Pancreas (tissue), 10 donors: ENCODE measurements around the gene PCCA. TPM values are rescaled to one million over a fixed set of nuclear protein-coding genes. Genes with fewer than 3 reads are reported as not detected.
A peak's percentile ranks its signal among the peaks of the same experiment; 100 is the strongest.

ENCODE experiments used
- ATAC-seq, 4 donors: fragments of 200-7000 bp; cut with Tn5 transposase; one replicate each; pipeline versions ENCODE4 v1.8.0 to v1.9.1; 2020; ENCODE audit warnings: mild to moderate bottlenecking in 4 of 4, moderate library complexity in 4 of 4
- DNase-seq, 6 donors: peaks; one replicate each; pipeline ENCODE4 v3.0.0-alpha.2; 2020
- FAIRE-seq: peaks from 2 replicates; lab custom pipeline; 2012; peaks lifted over from hg19 to GRCh38; lab: Jason Lieb, UNC
- H3K27ac ChIP-seq, 4 donors: fragments of 200-600 bp; sonication (generic); 1 replicate in 3 of 4; 2 replicates in 1 of 4; pipeline versions ENCODE4 v1.5.0 to v1.8.0; 2020
- H3K27me3 ChIP-seq, 4 donors: fragments of 200-600 bp; one replicate each; pipeline ENCODE4 v1.8.0; 2021
- H3K36me3 ChIP-seq, 3 donors: fragments of 200-600 bp; sonication (generic) in 1 of 3; one replicate each; pipeline versions ENCODE4 v1.5.0 to v1.8.0; 2020 to 2021
- H3K4me1 ChIP-seq, 3 donors: fragments of 200-600 bp; one replicate each; pipeline ENCODE4 v1.8.0; 2021
- H3K4me3 ChIP-seq, 4 donors: fragments of 200-600 bp; sonication (generic) in 2 of 4; one replicate each; pipeline versions ENCODE4 v1.5.0 to v1.8.0; 2020 to 2021
- H3K9me3 ChIP-seq, 4 donors: fragments of 200-600 bp; one replicate each; pipeline ENCODE4 v1.8.0; 2021
- WGBS, 2 donors: extraction: QIAGEN DNeasy Blood & Tissue Kit; methylation state at CpG; one replicate each; pipeline ENCODE4 v1.1.7; 2013; 5-methylcytosine and 5-hydroxymethylcytosine counted together
- intact Hi-C, 3 donors: fragments of 100-400 bp; cut with DNase I; formaldehyde crosslinking; loops; one replicate each; pipeline versions ENCODE4 v1.11.1 to v1.14.2; 2022
- polyA plus RNA-seq, 2 donors: library from polyadenylated mRNA; stranded (reverse); fragments of 200-250 nt; gene quantifications; one replicate each; pipeline ENCODE4 v1.2.3, GENCODE V29; 2013
- total RNA-seq, 6 donors: library from RNA; stranded (reverse); fragmentation: NEBNext Ultra II Directional in 4 of 6; extraction: Animal tissue kit (Norgen Biotek cat#: 25700) in 4 of 6; gene quantifications; one replicate each; pipeline versions ENCODE4 v1.2.1 to v1.2.4, GENCODE V29; 2021 to 2023
- TF ChIP-seq, protein P1 (sequence below), 4 donors: fragments of 200-600 bp; sonication (generic) in 3 of 4; IDR thresholded peaks; one replicate each; pipeline versions ENCODE4 v1.5.0 to v1.8.0; 2021; ENCODE audit warnings: antibody characterized with exemption in 4 of 4
- donor health status: healthy with polysubstance abuse.
- donor health status: DM: no; HTN: no; CAD: no; lungs with moderate emphysema.
- donor health status: DM: no; HTN: no; CAD: no.
- donor health status: control.
- donor health status: control.
- donor health status: Bipolar disorder and iron deficiency.
- donor health status: DM: yes; HTN: yes; CAD: no.
- donor health status: DM: no; HTN: no; CAD: no.
- donor health status: DM: no; HTN: no; CAD: no.
- donor health status: DM: yes; HTN: yes; CAD: no.

PCCA gene
- total and polyA plus RNA-seq, 8 donors: 14.2 to 32.1 (median 24.1) TPM

DNA sequence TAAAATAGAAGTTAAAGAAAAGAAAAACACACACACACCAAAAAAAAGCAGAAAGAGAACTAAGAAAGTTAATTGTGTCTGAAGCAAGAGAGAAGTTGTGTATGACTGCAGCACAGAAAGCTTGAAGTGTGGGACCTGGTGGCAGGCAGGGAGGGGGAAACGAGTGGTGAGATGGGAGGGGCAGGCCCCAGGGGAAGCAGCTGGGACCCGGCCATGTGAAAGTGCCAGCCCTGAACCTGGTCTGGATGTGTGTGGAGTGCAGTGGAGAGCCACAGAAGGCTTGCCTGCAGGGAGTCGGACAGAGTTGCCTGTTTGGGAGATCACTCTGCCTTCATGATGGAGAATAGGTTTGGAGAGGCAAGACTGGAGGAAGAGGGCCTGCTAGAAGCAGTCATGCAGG lies 300.7 kb downstream of the PCCA start:
- peaks cover 0 to 10% (median 0%) of the 10 kb centered on the region in 3 donors for H3K4me1 ChIP-seq
- no peak overlapping the region for H3K4me3 ChIP-seq
- no peaks in the 10 kb centered on the region for H3K36me3 ChIP-seq
- 90 to 97% methylated on average over 3 of the region's 3 CpGs for WGBS, 2 donors
- H3K9me3 ChIP-seq: no peaks in the 10 kb centered on the region
- no peak for ATAC-seq
- TF ChIP-seq, protein P1, sequence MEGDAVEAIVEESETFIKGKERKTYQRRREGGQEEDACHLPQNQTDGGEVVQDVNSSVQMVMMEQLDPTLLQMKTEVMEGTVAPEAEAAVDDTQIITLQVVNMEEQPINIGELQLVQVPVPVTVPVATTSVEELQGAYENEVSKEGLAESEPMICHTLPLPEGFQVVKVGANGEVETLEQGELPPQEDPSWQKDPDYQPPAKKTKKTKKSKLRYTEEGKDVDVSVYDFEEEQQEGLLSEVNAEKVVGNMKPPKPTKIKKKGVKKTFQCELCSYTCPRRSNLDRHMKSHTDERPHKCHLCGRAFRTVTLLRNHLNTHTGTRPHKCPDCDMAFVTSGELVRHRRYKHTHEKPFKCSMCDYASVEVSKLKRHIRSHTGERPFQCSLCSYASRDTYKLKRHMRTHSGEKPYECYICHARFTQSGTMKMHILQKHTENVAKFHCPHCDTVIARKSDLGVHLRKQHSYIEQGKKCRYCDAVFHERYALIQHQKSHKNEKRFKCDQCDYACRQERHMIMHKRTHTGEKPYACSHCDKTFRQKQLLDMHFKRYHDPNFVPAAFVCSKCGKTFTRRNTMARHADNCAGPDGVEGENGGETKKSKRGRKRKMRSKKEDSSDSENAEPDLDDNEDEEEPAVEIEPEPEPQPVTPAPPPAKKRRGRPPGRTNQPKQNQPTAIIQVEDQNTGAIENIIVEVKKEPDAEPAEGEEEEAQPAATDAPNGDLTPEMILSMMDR (IDR thresholded peaks at IDR 0.05): no peak
- FAIRE-seq: no peak
- H3K27ac ChIP-seq: no peak overlapping the region
- DNase-seq: no peak
- no peaks in the 10 kb centered on the region for H3K27me3 ChIP-seq
- intact Hi-C loops: no loop called here

DNA sequence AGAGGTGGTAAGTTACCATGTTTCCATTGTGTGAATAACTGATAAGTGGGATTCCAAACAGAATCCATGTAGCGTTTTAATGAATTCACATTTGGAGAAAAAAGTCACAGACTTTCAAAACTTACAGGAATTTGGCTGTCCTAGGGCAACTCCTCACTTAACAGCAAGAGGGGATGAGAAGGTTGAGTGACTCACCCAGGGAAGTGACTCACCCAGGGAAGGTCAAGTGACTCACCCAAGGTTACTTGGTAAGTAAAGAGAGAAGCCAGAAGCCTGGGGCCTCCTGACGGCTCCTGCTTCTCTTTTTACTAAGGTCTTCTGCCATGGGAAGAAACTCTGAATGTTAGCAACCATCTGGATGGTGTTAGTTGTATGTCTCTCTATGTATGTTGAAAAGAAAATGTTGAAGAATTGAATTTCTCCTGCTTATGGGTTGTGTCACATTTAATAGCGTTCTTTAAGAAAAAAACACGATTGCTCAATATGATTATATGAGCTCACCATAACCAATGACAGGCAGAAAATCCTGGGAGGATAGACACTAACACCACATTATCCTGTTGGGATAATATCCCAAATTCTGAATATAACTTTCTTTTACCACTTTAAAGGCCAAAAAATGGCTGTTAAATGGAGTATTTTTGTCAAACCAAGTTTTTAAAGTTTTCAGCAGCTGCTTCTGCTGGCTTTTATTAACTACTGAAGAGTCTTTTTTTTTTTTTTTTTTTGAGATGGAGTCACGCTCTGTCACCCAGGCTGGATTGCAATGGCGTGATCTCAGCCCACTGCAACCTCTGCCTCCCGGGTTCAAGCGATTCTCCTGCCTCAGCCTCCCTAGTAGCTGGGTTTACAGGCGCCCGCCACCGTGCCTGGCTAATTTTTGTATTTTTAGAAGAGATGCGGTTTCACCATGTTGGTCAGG lies 304.1 kb downstream of the PCCA start:
- H3K27me3 ChIP-seq: no peaks in the 10 kb centered on the region
- H3K9me3 ChIP-seq: no peaks in the 10 kb centered on the region
- DNase-seq (peak in 3 of 6 donors; percentile 45 to 71 (median 55)), ATAC-seq (peak; percentile 80 to 98 (median 93)), FAIRE-seq (no peak)
- 88 to 91% methylated on average over 12 of the region's 12 CpGs for WGBS, 2 donors
- peaks cover 0 to 10% (median 0%) of the 10 kb centered on the region in 3 donors for H3K4me1 ChIP-seq
- intact Hi-C loops: no loop called here
- H3K36me3 ChIP-seq: no peaks in the 10 kb centered on the region
- TF ChIP-seq, protein P1 (IDR thresholded peaks at IDR 0.05): no peak
- H3K27ac ChIP-seq: peak overlapping the region in 1 of 4 donors; percentile 37
- H3K4me3 ChIP-seq: no peak overlapping the region

DNA sequence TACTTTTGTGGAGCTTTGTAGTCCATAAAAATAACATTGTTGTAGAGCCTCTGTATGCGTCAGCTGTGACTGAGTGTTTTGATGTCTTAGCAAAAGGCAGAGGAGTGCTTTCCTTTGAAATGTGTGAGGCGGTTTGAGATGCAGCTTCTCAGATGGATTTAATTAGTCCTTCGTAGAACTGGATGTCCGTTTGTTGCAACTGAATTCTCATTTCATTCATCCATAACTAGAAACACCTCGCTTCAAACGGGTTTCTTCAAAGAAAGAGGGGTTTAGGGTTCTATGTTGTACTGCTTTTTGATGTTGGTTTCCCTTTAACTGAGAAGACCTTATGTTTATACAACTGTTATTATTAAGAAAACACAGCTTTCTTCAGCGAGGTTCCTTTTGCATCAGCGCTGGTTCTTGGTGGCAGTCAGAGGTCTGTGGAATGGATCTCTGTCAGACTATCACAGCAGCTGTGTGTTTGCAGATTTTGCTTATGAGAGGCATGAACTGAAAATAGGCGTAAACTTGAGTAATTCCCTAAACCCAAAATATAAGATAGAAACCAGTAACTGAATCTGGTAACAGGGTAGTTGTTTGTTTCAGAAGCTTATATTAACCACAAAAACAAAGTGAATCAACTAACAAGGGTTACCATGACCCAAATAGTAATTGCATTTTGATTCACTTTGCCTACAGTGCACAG lies 305.3 kb downstream of the PCCA start:
- intact Hi-C loops: no loop called here
- H3K27ac ChIP-seq: no peak overlapping the region
- TF ChIP-seq, protein P1 (IDR thresholded peaks at IDR 0.05): no peak
- no peak for DNase-seq
- no peaks in the 10 kb centered on the region for H3K27me3 ChIP-seq
- peak in 1 of 4 donors; percentile 20 for ATAC-seq
- no peaks in the 10 kb centered on the region for H3K36me3 ChIP-seq
- no peak for FAIRE-seq
- WGBS, 2 donors: 82 to 87% methylated on average over 9 of the region's 9 CpGs
- H3K4me3 ChIP-seq: no peak overlapping the region
- H3K9me3 ChIP-seq: no peaks in the 10 kb centered on the region
- peaks cover 0 to 10% (median 0%) of the 10 kb centered on the region in 3 donors for H3K4me1 ChIP-seq

DNA sequence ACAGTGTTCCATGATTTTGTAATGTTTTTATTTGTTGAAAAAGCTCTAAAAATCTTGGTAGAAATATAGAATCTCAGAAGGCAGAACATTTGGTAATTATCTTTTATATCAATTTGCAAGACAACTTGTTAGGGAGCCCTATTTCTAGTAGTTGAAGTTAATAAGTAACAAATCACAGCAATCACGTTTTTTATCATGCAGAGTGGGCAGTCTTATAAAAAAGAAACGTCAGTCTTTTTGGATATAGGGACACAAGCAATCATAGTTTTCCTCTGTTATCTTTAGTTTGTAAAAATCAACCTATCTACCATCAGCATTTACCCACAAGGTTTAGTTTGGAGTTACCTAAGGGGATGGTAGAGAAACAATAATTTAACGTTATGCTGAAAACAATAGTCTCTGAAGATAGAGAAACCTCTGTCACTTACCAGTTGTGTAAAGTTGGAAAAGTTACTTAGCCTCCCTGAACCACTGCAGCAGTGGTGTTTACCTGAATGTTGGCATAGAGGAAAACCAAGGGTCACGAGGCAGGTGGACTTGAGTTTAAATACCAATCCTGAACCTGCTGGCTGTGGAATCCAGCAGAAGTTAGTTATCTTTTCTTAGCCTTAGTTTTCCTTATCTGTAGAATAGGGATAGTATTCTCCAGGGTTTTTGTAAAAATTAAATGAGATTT lies 306.9 kb downstream of the PCCA start:
- FAIRE-seq (no peak), DNase-seq (no peak), ATAC-seq (no peak)
- H3K27ac ChIP-seq: no peak overlapping the region
- no peaks in the 10 kb centered on the region for H3K36me3 ChIP-seq
- intact Hi-C loops: no loop called here
- no peaks in the 10 kb centered on the region for H3K27me3 ChIP-seq
- no peak overlapping the region for H3K4me3 ChIP-seq
- H3K9me3 ChIP-seq: no peaks in the 10 kb centered on the region
- 55 to 58% methylated on average over 4 of the region's 4 CpGs for WGBS, 2 donors
- TF ChIP-seq, protein P1 (IDR thresholded peaks at IDR 0.05): no peak
- H3K4me1 ChIP-seq: peaks cover 0 to 10% (median 0%) of the 10 kb centered on the region in 3 donors
